GM18502 (cell line): ENCODE results near the gene B4GALNT4.

Experiments used
- ATAC-seq: cut with Tn5 transposase; IDR thresholded peaks from one replicate; pipeline ENCODE4 v1.9.1; 2021; ENCODE audit warnings: mild to moderate bottlenecking; ENCODE audit not compliant: unreplicated experiment, poor library complexity

The B4GALNT4 gene

DNA sequence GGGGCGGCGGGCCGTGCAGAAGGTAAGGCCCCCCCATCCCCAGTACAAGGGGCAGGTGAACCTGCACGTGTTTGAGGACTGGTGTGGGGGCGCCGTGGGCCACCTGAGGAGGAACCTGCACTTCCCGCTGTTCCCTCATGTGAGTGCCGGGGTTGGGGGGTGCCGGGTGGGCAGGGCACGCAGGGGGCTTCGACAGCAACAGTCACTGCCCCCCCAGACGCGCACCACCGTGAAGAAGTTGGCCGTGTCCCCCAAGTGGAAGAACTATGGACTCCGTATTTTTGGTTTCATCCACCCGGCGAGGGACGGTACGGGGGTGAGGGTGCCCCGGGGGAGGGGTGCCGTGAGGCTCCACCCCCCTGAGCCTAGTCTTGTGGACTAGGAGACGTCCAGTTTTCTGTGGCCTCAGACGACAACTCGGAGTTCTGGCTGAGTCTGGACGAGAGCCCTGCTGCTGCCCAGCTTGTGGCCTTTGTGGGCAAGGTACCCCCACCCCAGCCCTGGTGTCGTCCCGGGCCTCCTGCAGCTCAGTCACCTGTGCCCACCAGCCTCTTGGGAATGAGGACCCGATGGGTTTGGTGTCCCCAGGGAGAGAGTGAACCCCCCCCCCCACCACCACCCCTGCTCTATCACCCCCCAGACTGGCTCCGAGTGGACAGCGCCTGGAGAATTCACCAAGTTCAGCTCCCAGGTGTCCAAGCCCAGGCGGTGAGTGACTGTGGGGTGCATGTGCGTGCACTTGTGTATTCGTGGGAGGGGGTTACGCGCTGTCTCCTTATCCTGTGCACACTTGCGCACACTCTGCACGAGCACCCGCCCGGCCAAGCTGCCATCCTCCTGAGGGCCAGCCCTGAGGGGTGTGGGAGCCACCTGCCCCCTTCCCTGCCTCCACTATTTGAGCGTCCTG, 3.8 kb downstream of the B4GALNT4 start:
- ATAC-seq, result no peak

DNA sequence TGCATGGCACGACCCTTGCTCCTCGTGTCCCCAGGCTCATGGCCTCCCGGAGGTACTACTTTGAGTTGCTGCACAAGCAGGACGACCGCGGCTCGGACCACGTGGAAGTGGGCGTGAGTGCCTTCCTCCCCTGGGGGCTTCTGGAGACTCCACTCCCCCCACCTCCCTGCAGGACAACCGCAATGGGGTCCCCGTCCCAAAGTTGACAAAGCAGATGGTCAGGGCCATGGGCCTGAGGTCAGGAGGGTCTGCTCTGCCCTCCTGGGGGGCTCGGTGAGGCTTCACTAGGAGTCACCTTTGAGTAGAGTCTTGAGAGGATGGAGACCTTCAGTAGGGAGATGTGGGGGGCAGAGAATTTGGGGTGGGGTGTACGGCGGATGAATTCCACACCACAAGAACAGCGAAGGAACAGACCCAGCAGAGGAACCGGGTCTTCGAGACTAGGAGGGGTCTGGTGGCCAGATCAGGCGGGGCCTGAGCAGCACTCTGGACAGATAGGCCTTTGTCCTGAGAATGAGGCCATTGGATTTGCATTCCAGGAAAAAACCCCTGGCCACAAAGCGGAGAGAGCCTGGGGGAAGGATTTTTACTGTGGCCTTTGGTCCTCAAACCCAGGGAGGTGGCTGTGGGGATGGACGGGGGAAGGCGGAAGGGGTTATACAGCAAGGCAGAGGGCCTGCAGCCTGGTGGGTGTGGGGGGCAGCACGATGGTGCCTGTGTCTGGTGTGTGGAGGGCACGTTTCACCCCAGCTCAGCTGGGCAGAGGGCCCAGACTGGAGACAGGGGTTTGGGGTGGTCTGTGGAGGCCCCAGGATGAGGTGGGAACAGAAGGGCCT, 4.6 kb downstream of the B4GALNT4 start:
- ATAC-seq, result no peak

DNA sequence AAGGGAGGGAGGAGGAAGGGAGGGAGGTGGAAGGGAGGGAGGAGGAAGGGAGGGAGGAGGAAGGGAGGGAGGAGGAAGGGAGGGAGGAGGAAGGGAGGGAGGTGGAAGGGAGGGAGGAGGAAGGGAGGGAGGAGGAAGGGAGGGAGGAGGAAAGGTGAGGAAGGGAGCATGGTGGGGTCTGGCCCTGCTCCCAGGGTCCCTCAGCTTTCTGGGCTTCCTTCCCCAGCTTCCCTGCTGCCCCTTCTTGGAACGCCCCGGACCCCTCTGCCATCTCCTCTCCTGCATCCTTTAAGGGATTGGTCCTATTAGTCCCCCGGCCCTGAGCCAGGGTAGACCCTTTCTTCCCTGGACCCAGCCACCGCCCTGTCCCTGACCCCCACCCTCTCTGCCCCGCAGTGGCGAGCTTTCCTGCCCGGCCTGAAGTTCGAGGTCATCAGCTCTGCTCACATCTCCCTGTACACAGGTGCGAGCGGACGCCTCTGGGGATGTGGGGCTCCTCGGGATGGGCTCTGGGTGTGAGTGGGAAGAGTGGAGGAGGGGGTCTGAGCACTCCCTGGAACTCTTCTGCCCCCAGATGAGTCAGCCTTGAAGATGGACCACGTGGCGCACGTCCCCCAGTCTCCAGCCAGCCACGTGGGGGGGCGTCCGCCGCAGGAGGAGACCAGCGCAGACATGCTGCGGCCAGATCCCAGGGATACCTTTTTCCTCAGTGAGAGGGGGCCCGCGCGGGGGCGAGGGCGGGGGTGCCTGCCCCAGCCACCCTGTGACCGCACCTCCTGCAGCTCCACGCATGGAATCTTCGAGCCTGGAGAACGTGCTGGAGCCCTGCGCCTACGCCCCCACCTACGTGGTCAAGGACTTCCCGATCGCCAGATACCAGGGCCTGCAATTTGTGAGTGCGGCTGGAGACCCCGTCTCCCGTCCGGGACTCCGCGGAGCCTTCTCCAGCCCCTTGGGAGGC, 6.0 kb downstream of the B4GALNT4 start:
- ATAC-seq, result no peak

DNA sequence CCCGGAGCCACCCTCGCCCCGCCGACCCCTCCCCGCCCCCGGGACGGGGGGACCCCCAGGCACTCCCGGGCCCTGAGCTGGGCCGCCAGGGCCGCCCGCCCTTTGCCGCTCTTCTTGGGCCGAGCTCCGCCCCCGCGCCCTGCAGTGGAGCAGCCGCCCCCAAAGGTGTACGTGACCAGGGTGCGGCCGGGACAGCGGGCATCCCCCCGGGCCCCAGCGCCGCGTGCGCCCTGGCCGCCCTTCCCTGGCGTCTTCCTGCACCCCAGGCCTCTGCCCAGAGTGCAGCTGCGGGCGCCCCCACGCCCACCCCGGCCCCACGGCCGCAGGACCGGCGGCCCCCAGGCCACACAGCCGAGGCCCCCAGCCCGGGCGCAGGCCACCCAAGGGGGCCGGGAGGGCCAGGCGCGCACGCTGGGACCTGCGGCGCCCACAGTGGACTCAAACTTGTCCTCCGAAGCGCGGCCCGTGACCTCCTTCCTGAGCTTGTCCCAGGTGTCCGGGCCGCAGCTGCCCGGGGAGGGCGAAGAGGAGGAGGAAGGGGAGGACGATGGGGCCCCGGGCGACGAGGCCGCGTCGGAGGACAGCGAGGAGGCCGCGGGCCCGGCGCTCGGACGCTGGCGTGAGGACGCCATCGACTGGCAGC, 7.4 kb downstream of the B4GALNT4 start:
- ATAC-seq, result no peak

DNA sequence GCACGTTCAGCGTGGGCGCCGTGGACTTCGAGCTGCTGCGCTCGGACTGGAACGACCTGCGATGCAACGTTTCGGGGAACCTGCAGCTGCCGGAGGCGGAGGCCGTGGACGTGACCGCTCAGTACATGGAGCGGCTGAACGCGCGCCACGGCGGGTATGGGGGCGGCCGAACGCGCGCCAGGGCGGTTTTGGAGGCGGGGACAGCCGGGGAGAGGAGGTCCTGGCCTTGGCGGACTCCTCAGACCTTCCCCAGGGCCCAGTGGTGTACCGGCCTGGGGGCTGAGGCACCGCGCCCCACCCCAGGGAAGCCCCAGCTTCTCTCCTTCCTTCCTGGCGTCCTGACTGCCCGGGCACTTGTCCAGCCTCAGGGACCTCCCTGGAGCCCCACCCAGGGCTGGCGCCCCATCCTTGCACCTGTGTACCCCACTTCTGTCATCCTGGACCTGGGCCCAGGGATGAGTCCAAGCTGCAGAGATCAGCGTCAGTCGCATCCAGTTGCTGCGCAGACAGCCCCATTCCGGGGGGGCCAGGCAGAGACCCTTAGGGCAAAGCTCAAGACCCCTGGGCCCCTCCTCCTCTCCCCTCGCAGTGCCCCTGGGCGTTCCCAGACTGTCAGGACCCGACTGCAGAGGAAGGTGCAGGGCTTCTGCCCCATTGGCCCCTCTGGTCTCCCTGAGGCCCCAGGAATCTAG, 8.0 kb downstream of the B4GALNT4 start:
- no peak for ATAC-seq

DNA sequence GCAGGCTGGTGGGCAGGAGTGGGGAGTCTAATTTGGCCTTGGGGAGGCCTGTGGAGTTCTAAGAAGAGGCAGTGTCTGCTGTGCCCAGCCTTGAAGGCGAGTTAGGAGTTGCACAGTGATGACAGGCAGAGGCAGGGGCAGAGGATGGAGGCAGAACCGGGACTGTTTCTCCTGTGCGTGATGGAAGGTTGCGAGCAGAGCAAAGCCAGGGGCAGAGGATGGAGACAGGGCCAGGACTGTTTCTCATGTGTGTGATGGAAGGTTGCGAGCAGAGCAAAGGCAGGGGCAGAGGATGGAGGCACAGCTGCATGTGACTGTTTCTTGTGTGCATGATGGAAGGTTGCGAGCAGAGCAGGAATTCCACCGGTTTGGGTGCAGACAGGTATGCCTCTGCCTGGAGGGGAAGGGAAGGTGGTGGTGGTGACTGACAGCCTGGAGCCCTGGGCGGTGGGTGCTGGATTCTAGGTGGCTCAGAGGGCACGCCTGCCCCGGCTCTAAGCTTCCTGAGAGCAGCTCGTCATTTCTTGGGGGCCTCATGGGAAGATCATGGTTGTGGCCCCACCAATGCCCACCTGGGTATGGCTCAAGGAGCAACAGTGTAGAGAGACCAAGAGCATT, 8.7 kb downstream of the B4GALNT4 start:
- ATAC-seq, result no peak

DNA sequence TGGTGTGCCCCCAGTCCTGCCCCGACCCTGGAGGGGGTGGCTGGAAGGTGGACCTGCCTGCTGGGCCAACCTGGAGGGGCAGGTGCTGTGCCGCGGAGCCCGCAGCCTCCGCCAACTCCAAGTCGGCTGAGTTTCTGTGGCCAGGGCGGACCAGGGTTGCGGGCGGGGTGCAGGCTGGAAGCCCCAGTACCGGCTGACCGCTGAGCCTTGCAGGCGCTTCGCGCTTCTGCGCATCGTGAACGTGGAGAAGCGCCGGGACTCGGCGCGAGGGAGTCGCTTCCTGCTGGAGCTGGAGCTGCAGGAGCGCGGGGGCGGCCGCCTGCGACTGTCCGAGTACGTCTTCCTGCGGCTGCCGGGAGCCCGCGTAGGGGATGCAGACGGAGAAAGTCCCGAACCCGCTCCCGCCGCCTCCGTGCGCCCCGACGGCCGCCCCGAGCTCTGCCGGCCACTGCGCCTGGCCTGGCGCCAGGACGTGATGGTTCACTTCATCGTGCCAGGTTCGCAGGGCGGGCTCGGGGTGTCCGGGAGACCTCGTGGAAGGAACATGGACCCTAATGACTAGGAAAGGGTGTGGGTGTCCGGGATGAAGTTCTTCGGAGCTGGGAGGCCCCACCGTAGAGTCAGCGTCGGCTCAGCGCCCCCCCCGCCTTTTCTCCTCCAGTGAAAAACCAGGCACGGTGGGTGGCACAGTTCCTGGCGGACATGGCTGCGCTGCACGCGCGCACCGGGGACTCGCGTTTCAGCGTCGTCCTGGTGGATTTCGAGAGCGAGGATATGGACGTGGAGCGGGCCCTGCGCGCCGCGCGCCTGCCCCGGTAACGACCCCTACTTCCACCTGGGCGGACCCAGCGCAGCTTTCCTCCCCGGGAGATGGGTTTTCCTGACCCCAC, 10.2 kb downstream of the B4GALNT4 start:
- no peak for ATAC-seq

DNA sequence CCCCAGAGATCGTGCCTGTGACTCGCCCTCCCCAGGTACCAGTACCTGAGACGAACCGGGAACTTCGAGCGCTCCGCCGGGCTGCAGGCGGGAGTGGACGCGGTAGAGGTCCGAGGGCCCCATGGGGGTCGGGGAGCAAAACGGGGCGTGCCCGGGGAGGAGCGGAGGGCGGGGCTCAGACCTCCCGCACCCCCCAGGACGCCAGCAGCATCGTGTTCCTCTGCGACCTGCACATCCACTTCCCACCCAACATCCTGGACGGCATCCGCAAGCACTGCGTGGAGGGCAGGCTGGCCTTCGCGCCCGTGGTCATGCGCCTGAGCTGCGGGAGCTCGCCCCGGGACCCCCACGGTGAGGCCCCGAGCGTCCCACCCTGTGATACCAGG, 10.8 kb downstream of the B4GALNT4 start:
- ATAC-seq, result no peak

DNA sequence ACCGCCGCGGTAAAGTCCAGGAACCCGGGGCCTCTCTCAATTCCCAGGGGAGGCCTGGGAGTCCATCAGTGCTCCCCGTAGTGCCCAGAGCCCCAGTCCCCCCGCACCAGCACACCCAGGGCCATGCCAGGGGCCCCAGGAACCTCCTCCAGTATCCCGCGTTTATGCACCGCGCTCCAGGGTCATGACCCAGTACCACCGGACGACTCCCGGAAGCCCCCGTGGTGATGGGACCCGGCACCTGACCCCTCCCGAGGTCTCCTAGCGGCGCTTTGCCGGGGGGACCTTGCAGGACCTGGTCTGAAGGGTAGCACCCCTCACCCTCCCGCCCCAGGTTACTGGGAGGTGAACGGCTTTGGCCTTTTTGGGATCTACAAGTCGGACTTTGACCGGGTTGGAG, 11.2 kb downstream of the B4GALNT4 start:
- no peak for ATAC-seq

DNA sequence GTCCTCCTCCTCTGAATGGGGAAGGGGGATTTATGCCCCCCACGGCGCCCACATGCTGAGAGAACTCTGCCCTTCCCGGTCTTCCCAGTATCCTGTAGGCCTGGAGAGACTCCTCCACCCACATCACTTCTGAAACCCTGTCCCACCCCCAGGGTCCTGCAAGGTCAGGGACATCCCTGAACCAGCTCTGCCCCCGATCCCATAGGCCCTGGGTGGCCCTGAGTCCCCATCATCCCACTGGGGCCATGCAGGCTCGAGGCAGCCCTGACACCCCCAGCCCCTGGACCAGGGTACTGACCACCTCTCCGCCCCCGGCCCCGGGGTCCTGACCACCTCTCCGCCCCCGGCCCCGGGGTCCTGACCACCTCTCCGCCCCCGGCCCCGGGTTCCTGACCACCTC, 11.7 kb downstream of the B4GALNT4 start:
- no peak for ATAC-seq

DNA sequence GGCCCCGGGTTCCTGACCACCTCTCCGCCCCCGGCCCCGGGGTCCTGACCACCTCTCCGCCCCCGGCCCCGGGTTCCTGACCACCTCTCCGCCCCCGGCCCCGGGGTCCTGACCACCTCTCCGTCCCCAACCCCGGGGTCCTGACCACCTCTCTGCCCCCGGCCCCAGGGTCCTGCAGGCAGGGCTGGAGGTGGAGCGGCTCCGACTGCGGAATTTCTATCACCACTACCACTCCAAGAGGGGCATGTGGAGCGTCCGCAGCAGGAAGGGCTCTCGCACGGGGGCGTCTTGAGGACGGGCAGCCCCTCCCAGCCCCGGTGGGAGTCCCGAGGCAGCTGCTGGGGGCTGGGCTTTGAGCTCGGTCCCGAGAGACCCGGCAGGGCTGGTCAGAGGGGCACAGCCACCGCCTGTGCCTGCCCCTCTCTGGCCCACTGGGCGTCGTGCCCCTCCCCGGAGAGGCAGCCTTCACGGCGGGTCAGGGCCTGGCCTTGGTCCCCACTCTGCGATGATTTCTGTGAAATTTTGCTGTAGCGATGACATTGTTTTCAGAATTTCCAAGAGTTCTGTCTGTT, 12.3 kb downstream of the B4GALNT4 start:
- no peak for ATAC-seq

DNA sequence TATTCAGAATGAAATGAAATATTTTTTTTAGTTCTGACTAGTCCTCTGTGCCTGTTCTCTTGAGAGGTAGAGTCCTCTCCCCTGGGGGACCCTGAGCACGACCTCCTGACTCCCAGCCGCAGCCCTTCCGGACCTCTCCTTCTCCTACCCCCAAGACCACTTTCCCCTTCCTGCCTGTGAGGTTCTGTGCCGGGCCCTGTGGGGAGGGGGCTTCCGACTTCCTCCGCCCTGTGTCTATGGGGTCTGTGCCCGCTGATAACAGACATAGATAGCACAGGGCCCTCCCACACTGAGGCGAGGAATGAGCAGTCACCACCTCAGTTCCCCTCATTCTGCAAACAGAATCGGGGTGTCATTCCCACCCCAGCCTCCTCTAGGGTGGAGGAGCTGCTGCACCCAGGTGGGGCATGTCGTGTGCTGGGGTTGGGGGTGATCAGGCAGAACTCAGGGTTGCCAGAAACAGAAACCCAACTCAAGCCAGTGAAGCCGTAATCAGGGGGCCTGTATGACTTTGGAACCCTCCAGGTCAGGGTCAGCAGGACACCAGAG, 12.9 kb downstream of the B4GALNT4 start:
- no peak for ATAC-seq

DNA sequence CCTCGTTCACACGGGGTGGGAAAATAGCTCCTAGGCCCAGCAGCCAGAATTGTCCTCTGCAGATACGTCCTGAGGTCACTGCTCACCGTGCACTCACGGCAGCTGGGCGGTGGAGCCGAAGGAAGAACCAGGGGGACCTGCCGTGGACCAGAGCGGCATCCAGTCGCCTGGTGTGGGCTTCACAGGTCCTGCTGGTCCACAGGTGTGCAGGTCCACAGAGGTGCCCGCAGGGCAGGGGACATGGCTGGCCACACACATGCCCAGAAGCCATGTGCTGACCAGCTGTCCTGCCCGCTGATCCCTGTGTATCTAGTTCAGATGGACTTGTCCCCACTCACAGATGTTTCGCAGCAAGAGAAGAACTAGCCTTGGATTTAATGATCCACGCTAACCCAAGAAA, 14.1 kb downstream of the B4GALNT4 start:
- ATAC-seq, result no peak

DNA sequence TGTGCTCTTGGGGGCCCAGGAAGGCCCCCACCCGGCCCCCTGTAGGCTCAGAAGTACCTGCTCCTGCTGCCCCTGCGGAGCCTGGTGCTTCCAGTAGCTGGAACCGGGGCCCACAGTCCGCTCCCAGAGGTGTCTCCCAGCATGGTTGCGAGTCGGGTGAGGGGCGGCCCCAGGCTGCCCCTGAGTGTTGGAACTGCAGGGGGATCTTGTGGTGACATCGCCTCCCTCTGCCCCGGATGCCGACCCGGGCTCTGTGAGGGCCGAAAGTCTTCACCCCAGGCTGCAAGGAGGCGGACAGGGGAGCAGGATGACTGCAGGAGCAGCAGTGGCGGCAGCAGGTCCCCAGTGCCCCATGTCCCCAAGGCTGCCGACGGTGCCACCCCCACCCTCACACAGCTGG, 15.2 kb downstream of the B4GALNT4 start:
- ATAC-seq, result no peak

DNA sequence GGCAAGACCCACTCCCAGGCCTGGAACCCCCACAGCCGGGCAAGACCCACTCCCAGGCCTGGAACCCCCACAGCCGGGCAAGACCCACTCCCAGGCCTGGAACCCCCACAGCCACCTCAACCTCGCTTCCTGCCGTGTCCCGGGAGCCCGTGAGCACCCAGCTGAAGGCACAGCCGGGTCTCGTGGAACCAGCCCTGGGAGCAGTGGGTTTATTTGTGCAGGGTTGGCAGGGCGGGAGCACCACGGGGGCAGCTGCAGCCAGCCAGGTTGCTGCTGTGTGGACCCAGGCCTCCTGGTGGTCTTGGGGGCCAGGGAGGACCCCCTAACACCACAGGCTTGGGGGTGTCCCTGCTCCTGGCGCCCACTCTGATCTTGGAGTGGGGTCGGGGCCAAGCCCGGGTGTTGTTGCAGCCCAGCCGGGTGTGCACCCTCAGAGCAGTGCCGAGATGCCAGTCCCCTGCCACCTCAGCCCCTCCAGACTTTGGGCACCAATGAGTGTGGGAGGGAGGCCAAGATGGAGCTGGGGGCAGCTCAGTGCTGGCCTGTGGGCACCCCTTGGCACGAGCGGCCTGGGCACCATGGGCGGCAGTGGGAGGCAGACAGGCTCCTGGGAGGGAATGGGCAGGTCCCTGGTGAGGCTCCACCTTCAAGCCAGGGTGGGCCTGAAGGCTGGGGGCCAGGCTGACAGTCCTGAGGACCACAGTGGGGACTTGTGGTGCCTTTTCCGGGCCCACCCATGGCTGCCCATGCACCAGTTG, 16.5 kb downstream of the B4GALNT4 start:
- no peak for ATAC-seq

DNA sequence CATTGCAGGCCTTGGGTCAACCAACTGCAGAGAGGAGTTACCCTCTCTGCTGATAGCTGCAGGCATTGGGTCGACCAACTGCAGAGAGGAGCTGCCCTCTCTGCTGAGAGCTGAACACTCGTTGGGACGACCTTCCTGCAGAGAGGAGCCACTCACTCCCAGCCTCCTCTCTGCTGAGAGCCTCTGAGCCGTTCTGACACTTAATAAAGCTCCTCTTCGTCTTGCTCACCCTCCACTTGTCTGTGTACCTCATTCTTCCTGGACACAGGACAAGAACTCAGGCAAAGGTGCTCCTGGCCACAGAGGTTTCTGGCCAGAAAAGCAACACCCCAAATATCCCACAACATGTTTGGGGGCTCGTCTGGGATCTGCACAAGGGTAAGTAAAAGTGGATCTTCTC, 17.2 kb downstream of the B4GALNT4 start:
- no peak for ATAC-seq
